GM19043 (cell line): ENCODE data around the gene SRD5A1.

Source experiments
- ATAC-seq: cut with Tn5 transposase; IDR thresholded peaks from one replicate; pipeline ENCODE4 v1.9.1; 2021; ENCODE audit warnings: low read depth; ENCODE audit not compliant: unreplicated experiment

The SRD5A1 gene

DNA sequence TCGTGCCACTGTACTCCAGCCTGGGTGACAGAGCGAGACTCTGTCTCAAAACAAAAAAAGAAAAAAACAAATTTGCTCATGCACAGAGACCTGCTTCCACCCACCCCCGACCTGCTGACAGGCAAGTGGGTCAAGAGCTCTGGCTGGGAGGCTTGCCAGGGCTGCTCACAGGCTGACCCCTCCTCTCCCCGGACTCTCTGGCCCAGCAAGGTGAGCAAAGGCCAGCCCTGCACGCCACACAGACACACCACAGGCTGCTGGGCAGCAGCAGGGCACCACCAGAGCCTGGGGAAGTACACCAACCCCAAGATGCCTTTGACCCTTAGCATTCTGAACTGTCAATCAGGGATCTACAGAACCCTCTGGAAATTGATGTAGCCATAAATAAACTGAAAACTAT, 29.6 kb upstream of the SRD5A1 start:
- ATAC-seq: no peak

DNA sequence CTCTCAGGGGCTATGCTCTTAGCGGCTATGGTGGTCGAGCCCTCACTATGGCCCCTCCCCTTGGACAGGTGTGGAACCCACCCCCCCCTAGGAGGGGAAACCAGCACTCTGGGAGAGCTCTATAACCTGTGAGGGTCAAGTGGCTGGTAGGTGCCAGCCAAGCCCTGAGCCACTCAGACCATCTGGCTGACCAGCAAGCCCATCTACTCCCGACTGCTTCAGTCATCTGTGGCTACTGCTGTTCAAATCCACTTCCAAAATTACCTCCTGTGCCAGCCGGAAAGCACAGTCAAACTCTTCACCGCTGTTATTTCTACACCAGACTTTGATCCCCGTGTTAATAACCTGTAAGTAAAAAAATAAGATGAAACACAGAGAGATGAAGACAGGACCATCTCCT, 28.9 kb upstream of the SRD5A1 start:
- ATAC-seq: no peak

DNA sequence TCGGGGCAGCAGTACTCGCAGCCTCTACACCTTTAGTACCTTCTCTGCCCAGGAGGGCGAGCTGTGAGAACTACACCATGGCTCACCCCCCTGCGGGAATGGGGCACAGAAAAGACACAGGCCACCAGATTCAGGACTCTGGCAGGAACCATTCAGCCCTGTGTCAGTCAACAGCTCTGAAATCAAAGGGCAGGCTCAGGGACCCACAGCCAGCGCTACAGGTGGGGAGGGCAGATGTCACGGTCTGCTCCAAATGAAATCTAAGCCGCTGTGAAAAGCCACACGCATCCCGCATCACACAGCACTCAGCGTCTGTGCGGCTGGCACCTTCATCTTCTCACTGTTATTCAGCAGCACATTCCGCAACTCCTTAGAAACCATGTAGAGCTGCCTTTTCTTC, 28.3 kb upstream of the SRD5A1 start:
- ATAC-seq: no peak

DNA sequence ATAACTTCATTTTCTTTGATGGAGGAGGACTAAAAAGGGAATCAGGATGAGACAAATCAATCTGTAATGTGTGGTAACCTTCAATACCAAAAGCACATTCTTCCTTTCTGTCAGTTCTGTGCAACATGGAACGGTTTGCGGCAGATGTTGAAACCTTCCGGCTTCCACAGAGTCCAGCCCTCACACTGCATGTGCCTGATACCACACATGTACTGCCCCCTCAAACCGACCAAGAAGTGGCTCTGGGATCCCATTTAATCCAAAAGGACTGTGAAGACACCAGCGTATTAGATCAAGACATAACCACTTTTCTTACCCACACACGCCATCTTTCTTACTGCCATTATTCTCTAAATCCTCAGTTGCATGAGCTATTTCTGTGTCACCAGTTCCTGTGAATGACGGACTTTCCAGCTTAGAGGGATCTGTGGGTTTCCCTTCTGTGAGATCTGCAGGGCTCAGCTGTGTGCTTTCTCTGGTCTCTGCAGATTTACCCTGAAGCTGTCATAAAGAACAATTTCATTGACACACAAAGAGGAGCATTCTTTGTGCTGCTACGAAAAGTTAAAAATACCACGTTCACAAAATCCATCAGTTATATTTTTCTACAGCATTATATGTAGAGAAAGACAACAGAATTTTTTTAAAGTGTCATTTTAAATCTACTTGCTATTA, 26.2 kb upstream of the SRD5A1 start:
- ATAC-seq: no peak

DNA sequence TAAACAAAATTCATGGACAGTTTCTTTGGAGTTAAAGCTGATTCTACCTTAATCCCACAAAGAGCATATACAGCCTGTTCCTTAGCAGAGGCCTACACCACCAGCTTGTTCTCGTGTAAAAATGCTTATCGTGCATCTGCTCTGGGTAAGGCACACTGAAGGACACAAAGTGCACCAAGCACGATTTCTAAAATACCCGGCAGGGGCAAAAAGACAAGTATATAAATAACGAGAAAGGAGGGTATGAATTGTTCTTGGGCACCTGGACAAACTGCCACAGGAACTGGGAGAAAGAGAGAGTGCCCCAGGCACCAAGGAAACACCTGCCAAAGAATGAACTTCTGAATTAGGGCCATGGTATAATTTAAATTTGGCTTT, 25.7 kb upstream of the SRD5A1 start:
- ATAC-seq: no peak

DNA sequence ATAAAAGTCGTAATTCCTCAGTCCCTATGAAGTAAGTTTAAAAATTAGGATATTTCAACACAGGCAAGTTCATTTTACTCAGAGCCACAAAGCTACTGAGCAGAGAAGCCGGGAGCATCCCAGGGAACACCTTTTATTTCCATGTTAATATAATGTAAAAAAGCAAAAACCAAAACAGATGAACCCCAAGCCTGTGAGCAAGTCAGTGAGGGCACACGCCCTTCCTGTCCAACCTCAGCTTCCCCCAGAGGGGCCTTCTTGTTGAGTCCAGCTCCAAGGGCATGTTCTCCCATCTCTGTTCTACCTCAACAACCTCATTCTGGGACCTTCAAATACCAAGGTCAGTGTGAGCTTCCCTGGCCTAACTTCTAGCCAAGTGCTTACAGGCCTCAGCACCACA, 25.2 kb upstream of the SRD5A1 start:
- no peak for ATAC-seq

DNA sequence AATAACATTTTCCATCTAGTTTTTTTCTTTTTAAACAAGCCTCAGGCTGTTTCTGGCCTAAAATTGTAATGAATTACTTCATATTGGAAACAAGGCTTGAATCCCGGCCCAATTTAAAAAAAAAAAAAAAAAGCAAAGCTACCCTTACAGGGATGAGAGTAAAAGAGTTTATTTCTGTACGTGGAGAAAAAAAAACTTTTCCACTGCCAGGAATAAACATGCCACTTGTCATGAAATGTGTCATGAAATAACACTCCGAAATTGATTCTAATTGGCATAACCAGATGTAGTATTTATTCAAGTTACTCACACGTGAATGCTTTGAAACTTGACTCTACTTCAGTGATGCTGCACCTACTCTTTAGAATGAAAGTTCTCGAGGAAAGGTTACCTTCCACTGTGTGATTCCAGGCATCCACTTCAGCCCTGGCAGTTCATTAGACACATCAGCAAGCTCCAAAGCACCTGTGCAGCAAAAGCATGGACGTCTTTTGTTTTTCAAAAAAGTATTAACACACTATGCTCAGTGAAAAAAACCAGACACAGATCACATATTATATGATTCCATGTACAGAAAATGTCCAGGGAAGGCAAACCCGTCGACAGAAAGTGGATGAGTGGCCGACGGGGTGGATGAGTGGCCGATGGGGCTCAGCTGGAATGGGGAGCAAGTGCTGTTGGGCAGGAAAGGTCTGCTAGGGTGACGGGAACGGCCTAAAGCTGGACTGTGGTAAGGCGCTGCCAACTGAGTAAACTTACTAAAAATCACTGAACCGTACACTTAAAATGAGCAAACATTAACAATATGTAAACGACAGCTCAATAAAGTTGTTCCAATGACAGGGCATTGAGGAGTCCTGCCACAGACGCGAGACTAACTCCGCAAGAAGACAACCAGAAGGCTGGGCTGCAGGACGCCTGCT, 21.6 kb upstream of the SRD5A1 start:
- no peak for ATAC-seq

DNA sequence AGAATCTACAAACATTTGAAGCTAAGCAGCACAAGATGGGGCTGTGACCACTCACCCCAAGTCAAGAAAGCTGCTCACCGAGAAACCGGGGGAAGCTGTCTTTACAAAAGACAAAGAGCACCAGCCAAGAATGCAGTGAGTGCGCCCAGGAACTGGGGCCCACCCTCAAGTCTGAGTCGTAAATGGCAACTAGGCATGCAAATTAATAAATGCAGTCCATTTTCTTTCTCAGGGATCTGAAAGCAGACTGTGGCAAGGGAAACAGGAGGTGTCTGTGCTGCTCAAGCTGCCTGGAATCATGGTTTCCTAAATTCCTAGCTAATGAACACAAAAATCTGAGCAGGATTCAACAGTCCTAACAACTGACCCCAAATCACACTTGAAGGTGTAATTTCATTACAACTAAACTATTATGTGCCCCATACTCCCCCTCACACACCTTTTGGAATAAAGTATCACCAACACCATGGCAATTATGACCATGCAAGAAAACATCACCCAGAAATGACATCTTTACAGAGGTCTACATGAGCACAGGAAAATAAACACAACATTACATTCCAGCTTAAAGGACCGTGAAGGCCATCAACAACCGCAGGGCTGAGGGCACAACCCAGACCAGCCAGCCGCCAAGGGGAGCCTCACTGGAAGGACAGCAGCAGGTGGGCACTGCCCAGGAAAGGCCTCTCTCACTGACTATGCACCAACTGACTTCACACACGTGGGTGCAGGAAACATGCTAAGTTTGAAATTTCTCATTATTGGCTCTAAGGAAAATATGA, 18.0 kb upstream of the SRD5A1 start:
- no peak for ATAC-seq

DNA sequence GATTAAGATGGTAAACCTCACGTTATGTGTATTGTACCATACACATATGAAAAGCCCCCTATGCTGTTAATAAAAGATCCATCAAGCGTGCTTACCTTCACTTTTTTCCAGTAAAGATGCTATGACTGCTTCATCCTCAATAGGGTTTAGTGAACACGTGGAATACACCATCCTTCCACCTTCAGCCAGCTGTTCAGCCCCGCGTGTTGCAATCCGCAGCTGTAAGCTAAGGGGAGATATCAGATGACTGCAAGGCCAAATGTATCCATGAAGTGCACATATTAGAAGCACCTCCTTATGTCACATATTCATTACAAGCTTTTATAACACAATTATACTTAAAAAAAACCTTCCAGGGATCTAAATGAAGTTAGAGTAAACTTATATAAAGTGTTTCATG, 16.6 kb upstream of the SRD5A1 start:
- no peak for ATAC-seq

DNA sequence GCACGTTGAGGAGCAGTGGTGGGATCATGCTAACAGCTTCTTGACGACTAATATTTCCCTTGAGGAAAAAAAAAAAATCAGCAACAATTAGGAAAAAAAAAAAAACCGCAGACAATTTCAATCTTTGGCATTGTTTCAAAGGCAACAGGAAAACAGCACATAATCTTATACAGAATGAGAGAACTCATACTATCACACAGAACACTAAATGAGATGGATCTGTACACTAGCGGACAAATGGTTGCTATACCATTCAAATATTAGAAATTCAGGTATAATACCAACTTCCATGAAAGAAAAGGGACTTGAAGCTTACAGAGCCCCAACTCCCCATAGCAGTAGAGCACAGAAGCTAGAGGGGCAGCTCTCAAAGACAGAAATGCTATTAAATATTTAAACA, 10.0 kb upstream of the SRD5A1 start:
- no peak for ATAC-seq

DNA sequence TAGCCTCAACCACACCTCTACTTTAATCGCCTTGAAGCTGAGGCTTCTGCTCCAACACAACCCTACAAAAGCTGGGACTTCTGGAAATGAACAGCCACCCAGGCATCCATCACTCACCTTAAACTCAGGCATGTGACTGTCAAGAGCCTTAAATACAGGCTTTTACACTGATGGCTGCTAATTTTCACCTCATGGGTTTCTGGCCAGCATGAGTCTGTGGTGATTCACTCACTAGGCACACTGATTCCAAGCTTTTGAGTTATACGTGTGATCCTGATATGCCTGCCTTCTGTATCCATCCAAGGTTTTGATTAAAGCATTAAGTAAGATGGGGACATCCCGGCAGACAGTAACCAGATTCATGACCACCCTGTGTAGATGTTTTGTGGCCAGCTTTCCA, 9.3 kb upstream of the SRD5A1 start:
- no peak for ATAC-seq

DNA sequence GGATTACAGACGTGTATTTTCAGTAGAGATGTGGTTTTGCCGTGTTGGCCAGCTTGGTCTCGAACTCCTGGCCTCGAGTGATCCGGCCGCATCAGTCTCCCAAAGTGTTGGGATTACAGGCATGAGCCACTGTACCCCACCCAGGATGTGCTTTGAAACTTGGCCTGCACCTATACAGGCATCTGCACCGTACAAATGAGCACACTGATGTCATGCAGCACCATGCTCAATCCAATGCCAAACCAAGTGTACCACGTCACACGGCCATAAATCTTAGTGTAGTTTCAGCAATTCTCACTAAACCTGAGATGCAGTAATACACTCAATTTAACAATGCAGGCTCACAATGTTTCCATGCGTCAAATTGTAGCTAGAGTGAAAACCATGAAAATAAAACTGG, 6.7 kb upstream of the SRD5A1 start:
- ATAC-seq: no peak

DNA sequence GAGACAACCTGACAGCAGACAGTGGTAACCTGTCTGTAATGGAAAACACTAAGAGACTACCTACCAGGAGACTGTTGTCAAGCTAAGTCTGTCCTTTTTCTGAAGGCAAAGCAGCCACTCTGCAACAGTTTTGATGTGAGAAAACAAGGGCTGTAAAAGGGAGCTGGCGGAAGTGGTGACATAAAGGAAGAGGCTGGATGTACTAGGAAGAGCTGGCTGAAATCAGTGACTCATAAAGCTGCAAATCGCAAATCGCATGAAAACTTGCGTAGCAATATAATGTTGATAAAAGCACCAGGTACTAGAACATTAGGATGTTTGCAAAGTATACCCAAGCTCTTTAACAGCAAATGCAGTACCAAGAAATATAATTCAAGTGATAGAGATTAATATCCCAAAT, 1.8 kb upstream of the SRD5A1 start:
- no peak for ATAC-seq

DNA sequence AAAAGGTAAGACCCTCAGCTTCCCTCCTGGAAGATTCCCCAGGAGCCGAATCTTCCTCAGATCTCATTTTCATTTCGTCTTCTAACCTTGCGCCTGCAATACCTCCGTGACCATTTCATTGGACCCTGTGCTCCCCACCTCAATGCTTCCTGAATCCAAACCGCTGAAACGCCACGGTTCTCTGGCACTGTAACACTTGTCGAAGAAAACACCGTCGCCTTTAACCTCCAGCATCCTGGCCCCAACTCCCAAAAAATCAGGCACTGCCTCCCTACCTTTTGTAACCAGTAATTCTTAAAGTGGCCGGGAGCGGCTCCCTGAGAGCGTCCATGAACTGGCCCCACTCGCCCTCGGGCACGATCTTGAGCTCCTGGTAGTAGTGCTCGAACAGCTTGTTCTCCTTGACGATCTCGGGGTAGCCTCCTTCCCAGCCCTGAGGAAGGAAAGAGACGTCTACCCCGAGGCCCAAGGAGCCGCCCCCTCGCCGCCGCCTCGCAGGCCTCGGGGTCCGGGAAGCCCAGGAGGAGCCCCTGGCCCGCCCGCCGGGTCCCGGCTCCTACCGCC, 834 bp upstream of the SRD5A1 start:
- ATAC-seq: peak; percentile 1

DNA sequence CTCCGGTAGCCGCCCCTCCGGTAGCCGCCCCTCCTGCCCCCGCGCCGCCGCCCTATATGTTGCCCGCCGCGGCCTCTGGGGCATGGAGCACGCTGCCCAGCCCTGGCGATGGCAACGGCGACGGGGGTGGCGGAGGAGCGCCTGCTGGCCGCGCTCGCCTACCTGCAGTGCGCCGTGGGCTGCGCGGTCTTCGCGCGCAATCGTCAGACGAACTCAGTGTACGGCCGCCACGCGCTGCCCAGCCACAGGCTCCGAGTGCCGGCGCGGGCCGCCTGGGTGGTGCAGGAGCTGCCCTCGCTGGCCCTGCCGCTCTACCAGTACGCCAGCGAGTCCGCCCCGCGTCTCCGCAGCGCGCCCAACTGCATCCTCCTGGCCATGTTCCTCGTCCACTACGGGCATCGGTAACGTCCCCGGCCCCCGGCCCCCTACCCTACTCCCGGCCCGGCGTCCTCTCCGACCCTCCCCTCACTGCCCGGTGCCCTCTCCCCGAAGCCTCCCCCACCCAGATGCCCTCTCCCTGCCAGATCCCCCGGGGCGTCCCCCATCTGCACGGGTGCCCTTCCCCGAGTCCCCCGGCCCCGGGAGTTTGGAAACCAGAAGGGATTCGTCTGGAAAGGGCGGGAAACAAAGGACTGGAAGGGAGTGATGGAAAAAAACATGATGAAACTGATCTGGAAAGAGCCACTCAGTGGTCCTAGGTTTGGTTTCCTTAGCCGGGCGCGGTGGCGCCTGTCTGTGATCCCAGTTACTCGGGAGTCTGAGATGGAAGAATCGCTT, 417 bp downstream of the SRD5A1 start:
- peak; percentile 44 for ATAC-seq

DNA sequence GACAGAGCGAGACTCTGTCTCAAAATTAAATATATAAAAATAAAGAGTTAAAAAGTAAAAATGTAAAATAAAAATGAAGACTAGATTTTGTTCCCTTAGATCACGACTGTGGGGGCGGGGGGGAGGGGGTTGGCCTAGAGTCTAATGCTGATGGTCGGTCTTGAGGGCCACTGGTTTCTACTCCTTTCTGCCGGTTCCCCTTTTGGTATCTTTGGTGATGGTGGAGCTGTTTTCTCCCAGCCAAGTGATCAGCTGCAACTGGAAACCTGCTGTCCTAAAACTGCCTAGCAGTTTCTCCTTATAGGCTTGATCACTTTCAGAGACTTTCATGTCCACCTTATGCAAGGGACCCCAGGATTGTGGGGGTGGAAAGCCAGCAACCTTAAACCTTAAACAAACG, 1.1 kb downstream of the SRD5A1 start:
- ATAC-seq: no peak

DNA sequence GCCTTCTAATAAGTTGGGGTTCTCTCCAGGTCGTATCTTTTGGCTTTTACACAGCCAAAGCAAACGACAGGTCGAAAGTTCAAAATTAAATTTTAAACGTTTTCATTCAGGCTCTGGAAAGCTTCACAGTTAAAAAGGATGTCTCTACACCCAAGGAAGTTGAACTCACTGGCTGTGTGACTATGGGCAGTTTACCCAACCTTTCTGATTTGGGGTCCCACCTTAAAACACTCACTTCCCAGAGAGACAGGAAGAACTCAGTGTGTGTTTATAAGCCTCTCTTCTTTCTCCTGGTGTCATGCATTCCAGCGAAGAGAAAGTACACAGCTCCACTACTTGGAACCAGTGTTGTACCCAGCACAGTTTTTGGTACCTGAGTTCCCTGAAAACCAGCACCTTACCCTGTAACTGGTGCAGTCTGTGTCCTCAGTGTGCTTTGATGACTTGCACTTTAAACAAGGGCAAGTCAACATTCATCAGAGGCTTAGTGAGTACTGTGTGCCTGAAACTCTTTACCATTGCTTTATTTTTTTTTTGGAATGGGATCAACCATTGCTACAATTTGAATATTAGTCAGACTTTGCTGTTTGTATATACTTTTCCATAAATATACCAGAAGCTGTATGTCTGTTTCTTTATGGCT, 1.7 kb downstream of the SRD5A1 start:
- ATAC-seq: no peak

DNA sequence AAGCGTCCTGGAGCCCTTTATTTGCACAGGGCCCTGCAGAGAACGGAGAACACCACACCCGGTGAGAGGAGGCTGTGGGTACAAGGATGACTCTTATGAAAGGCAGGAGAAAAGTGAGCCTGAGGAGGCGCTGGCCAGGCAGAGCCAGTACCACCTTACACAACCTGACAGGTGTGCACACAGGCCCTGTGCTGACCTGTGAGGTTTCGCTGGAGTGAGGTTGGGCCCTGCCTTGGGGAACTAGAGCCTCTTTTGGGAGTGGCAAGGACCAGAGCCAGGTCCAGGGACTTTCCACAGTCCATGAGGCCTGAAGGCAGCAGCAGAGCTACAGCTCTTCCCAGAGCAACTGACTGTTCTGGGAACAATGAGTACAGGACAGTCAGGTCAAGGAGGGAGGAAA, 3.1 kb downstream of the SRD5A1 start:
- no peak for ATAC-seq

DNA sequence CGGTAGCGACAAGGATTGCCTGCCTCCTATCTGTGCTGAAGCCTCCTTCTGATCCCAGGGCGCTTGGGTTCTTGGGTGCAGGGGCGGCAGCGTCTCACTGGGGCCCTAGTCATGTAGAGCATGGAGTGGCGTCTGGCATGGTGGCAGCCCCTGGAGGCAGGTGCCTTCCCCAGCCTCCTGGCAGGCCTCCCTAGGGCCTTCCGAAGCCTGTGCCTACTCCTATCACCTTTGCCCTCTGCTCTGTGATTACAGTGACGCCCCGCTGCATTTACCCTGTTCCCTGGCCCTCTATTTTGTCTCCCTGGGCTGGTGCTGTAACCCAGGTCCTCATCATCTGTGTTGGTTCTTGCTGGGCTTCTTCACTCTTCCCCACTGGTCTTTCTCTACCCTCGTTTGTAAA, 3.8 kb downstream of the SRD5A1 start:
- ATAC-seq: no peak

DNA sequence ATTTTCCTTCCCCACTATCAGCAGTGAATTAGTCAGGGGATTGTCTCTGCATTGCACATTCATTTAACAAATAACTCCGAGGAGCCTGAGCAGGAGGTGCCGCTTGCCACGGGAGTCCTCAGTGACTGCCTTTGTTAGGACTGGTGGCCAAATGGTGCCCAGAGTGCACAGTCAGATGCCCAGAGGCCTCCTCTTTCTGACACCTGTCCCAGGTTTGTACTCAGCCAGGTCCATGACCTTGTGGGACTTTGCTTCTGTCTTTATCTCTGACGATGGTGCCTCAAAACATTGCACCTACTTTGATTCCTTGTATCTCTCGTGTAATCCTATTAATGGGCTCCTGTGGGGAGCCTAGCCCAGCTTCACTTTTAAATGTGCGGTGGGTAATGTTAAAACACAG, 4.3 kb downstream of the SRD5A1 start:
- ATAC-seq: no peak
